GM12872 (cell line): Measurements from ENCODE around the gene LRRC2.

Experiments used
- CTCF ChIP-seq: IDR thresholded peaks from 3 replicates; pipeline ENCODE4 v1.5.1; 2011; ENCODE audit warnings: low read depth, mild to moderate bottlenecking, low read length, moderate library complexity; ENCODE audit not compliant: insufficient read depth

The LRRC2 gene, protein sequence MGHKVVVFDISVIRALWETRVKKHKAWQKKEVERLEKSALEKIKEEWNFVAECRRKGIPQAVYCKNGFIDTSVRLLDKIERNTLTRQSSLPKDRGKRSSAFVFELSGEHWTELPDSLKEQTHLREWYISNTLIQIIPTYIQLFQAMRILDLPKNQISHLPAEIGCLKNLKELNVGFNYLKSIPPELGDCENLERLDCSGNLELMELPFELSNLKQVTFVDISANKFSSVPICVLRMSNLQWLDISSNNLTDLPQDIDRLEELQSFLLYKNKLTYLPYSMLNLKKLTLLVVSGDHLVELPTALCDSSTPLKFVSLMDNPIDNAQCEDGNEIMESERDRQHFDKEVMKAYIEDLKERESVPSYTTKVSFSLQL

DNA sequence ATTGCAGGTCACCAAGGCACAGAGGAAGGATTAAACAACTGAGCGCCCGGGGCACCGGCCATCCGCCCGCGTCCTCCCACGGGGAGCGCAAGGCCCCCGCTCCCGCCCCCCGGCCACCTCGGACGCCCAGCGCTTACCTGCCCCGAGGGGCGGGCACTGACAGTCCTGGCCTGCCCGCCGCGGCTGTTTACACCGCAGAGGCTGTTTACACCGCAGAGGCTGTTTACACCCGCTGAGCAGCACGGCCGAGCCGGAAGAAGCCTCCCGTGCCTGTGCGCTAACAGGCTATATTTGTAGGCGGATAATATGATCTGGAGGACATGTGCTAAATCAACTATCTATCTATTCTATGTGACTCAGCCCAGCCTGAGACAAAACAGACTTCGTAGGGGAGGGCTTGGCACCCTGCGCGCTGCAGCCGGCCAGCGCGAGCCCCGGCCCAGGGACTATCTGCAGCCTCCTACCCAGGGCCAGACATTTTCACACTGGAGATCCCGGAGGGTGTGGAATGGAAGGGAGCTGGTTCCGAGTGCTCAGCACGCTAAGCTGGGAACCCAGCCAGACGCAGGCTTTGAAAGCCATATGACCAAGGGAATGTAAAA lies at the start of gene LRRC2:
LRRC2 (minus strand) TSS at position 263 of the 602 bp plus-strand sequence. CDS start 14,711 bp downstream, outside the sequence.
- no peak for TF ChIP-seq CTCF

DNA sequence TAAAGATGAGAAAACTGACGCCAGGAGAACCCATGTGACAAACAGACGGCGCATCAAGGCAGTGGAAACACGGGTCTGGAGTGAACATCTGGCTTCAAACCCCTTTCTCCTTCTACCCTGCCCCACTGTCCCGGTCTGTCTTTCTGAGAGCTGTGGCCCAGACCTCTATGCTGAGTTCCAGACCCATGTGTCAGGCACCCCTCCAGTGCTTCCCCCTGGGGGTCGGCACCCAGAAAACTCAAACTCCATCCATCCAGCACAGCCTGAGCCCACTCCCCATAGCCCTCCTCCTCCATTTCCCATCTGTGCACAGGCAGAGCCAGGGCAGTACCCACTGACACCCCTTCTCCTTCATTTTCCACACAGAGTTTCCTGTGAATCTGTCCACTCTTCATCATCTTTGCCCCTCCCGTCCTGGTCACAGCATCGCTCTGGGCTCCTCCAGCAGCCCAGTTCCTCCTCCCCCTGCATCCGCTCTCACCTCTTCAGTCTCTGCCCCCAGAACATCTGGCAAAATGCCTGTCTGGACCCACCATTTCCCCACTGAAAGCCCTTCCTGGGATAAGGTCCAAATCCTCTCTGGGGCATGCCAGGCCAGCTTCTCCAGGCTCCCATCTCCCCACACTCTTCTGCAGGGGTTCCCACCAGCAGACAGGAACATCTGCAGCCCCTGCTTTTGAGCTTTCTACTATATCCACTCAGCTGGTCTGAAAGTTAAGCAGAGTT lies 49.1 kb upstream of the LRRC2 start:
- no peak for TF ChIP-seq CTCF

- TF ChIP-seq CTCF, result no peak
These were observed 48.3 kb upstream of the LRRC2 start for GRCh38 chr3:46614431-46614830.

DNA sequence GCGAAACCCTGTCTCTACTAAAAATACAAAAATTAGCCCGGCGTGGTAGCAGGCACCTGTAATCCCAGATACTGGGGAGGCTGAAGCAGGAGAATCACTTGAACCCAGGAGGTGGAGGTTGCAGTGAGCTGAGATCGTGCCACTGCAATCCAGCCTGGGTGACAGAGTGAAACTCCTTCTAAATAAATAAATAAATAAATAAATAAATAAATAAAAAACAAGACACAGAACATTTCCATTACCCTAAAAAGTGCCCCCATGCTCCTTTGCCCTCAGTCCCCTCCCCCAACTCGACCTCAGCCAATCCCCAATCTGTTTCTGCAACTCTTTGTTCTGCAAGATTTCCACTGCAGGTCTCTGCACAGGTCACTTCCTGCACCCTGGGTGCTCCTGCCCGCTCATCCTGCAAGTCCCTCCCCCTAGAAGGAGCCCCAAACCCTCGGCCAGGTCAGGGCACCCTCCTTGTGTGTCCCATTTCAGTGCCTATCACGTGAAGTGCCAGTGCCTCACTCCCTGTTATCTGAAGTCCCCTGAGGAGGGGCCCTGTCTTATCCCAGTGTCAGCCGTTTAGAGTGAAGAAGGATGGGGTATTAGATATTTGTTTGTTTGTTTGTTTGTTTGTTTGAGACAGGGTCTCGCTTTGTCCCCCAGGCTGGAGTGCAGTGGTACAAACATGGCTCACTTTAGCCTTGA lies 47.4 kb upstream of the LRRC2 start:
- TF ChIP-seq CTCF, result no peak

DNA sequence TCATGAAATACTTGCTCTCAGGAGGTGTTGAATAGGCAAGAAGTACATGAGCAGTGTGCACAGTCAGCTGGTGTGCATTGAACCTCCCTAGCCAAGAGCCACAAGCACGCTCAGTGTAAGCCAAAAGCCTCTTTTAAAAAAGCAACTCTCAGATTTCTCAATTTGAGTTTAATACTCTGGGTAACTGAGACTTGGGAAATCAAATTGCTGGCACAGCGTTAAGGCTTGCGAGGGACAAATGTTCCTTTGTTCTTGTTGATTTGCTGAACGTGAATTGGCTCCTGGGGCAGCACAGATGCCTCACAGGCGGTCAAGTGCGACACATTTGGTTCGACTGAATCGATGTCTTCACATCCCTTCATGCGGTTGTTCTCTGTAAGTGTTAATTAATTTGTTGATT lies 46.2 kb upstream of the LRRC2 start, which contains the start of gene FAM240A:
FAM240A (plus strand) TSS at position 202 of the 400 bp plus-strand sequence; CDS start at position 361, 159 bp downstream.
- TF ChIP-seq CTCF, result no peak

DNA sequence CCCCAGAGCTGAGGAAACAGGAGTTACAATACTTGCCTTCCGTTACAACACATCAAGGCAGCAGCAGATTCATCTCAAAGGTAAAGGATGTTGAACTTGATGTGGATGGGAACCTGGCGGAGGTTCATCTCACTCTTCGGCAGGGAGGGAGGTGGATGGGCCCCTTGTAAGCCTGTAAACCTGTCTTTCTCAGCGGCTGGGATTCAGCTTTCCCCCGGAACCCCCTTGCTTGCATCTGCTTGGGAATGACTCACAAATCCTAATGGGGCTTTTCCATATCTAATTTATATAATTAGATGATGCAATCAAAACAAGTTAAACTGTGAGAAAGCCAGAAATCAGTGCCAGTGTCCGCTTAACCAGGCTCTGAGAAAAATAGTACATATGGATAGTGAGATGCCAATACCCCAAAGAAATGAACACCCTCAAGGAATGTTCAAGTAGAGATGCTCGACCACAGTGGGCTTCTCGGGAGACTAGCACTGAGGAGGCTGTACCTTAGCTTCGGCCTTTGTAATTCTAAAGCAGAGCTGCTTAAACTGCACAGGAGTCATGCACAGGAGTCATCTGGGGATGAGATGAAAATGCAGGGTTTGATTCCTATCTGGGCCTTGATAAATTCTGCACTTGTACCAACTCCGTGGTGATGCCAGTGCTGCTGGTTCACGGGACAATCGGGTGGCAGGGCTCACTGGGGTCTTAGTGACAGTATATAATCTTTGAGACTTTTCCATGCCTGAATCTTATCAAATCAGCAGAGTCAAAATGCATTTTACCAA lies 44.0 kb upstream of the LRRC2 start:
- no peak for TF ChIP-seq CTCF
